Activated T-helper 17 cell treated with anti-CD3 and anti-CD28 coated beads, Interleukin-2, amount 50 U/mL, for 72 hours (primary cell): ENCODE measurements around the gene ADAM30. TPM values are rescaled to one million over a fixed set of nuclear protein-coding genes. Genes with fewer than 3 reads are reported as not detected.

Experiments
- ATAC-seq: fragments of 150-1000 bp; cut with Tn5 transposase; replicated peaks from 2 replicates; pipeline ENCODE4 v1.10.0; 2021; ENCODE audit warnings: mild to moderate bottlenecking, moderate library complexity
- H3K27ac Mint-ChIP-seq: one replicate; pipeline ENCODE4 v1.8.0; 2022; ENCODE audit warnings: mixed read lengths
- H3K27me3 Mint-ChIP-seq: one replicate; pipeline ENCODE4 v1.8.0; 2022; ENCODE audit warnings: mixed read lengths
- H3K36me3 Mint-ChIP-seq: one replicate; pipeline ENCODE4 v1.8.0; 2022; ENCODE audit warnings: low read depth, mild to moderate bottlenecking, mixed read lengths
- H3K4me1 Mint-ChIP-seq: one replicate; pipeline ENCODE4 v1.8.0; 2022; ENCODE audit warnings: mixed read lengths
- H3K4me3 Mint-ChIP-seq: one replicate; pipeline ENCODE4 v1.8.0; 2022; ENCODE audit warnings: mild to moderate bottlenecking, mixed read lengths
- H3K9me3 Mint-ChIP-seq: one replicate; pipeline ENCODE4 v1.8.0; 2022; ENCODE audit warnings: mixed read lengths
- total RNA-seq, 2 donors: library from RNA; stranded (reverse); gene quantifications; one replicate each; pipeline ENCODE4 v1.2.3, GENCODE V29; 2022

ADAM30 gene
- not detected for total RNA-seq

DNA sequence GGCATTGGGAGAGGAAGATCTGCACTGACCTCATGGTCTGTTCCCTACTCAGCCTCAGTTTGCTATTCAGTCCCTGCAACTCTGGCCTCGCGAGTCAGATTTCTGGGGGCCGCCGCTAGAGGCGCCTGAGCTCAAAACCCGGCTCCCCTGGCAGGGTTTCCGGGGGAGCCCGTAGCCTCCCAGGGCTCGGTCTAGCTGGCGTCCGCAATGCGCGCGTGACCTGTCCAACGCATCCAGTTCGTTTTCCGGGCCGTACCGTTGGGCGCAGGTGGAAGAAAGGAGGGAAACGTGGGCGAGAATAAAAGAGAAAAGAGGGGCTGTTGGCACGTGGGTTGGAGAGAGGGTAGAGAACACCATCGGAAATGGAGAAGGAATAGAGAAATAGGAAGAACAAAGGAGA, at the start of gene ADAM30:
TSS of gene ADAM30 (minus strand) at position 213 of the 400 bp plus-strand sequence. CDS start at position 34, 179 bp downstream.
- Mint-ChIP-seq H3K27ac (no peak within 1 kb of the TSS), H3K27me3 (no peaks in the 10 kb centered on the region), H3K4me3 (no peak within 1 kb of the TSS), H3K4me1 (peaks cover 10% of the 10 kb centered on the region), H3K36me3 (no peaks in the 10 kb centered on the region), H3K9me3 (no peaks in the 10 kb centered on the region)
- ATAC-seq = no peak

DNA sequence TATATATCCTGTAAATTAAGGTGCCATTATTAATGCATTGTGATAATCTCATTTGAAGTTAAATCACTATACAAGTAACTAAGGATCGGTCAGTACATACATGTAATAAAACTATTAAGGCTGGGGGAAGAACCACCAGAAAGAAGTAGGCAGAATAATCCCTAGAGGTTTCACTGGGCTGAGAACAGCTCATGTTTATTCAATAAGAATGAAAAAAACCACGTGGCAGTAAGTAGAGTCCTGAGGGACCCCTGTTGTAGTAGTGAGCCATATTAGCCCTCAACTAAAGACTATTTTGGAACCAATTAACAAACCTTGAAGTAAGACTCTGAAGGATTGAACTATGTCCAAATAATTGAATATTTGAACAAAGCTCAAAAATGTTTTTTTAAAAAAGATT, 46.9 kb upstream of the ADAM30 start:
- Mint-ChIP-seq H3K36me3 (peaks cover 95% of the 10 kb centered on the region), H3K4me1 (no peaks in the 10 kb centered on the region), H3K27me3 (no peaks in the 10 kb centered on the region), H3K9me3 (no peaks in the 10 kb centered on the region), H3K4me3 (no peak overlapping the region), H3K27ac (no peak overlapping the region)
- ATAC-seq = no peak

DNA sequence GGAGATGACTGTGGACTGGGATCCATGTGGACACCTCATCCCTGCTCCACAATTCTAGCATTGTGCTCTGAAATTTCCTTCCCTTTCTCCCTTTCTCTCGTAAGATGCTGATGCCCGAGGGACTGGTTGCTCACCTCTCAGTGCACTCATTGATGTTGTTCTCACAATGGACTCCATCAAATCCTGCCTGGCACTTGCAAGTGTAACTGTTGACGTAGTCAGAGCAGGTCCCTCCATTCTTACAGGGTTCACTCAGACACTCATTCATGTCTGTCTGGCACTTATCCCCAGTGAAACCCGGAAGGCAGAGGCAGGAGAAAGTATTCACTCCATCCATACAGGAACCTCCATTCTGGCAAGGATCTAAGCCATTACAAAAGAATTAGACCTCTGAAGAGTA, 45.1 kb upstream of the ADAM30 start:
- Mint-ChIP-seq H3K27me3 (no peaks in the 10 kb centered on the region), H3K4me3 (no peak overlapping the region), H3K9me3 (no peaks in the 10 kb centered on the region), H3K27ac (no peak overlapping the region), H3K4me1 (no peaks in the 10 kb centered on the region), H3K36me3 (peaks cover 94% of the 10 kb centered on the region)
- no peak for ATAC-seq

DNA sequence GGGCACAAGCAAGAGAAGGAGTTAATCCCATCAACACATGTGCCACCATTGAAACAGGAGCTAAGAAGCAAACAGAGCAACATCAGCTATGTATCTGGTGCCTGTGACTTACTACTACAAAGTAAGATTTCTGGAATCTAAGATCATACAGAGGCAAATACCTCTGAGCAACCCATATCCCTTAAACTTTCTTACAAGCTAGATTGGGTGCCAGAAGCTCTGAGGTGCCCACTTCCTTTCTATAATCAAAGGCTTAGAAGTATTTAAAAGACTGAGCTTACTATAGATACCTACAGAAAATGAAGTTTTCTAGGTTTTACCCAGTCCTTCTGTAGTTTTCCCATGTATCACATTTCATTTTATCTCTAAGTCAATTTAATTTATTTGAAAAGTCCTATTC, 44.4 kb upstream of the ADAM30 start:
- ATAC-seq = no peak
- peak overlapping the region; percentile 17 for H3K27ac Mint-ChIP-seq
- H3K4me1 Mint-ChIP-seq = no peaks in the 10 kb centered on the region
- H3K9me3 Mint-ChIP-seq = no peaks in the 10 kb centered on the region
- peaks cover 94% of the 10 kb centered on the region for H3K36me3 Mint-ChIP-seq
- H3K27me3 Mint-ChIP-seq = no peaks in the 10 kb centered on the region
- H3K4me3 Mint-ChIP-seq = no peak overlapping the region

DNA sequence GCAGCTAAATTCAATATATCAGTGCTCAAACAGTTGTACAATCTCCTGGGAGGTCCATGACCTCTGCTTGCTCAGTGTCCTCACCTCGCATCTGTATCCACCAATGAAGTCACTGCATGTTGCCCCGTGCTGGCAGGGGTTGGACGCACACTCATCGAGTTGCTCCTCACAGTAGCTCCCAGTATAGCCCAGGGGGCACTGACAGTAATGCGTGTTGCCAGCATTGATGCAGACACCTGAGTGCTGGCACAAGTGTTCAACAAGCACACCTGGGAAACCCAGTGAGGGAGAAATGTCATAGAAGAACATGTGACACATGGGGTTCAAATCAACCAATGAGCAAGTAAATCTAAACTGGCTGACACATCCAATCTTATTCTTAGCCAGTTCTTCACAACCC, 40.9 kb upstream of the ADAM30 start:
- Mint-ChIP-seq H3K4me1 (no peaks in the 10 kb centered on the region), H3K9me3 (peaks cover 5% of the 10 kb centered on the region), H3K4me3 (no peak overlapping the region), H3K27me3 (no peaks in the 10 kb centered on the region), H3K36me3 (peaks cover 94% of the 10 kb centered on the region), H3K27ac (no peak overlapping the region)
- ATAC-seq = no peak

DNA sequence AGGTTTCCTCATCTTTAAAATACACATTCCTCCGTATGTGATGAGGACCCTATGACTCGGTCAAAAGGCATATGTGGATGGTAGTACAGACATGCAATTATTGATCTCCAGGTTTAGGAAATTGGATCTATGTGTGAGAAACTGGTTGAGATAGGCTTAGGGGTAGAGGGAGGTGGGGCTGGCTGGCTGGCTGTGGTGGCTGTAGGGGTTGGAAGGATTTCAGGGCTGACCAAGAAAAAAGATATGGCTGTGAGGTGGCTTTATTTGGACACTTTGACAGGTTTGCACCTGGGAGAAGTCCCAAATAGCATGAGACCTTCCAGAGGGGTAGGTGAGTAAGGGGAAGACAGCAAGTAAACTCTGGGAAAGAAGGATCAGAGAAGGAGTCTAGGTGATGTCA, 39.6 kb upstream of the ADAM30 start:
- Mint-ChIP-seq H3K36me3 (peaks cover 91% of the 10 kb centered on the region), H3K4me3 (no peak overlapping the region)

DNA sequence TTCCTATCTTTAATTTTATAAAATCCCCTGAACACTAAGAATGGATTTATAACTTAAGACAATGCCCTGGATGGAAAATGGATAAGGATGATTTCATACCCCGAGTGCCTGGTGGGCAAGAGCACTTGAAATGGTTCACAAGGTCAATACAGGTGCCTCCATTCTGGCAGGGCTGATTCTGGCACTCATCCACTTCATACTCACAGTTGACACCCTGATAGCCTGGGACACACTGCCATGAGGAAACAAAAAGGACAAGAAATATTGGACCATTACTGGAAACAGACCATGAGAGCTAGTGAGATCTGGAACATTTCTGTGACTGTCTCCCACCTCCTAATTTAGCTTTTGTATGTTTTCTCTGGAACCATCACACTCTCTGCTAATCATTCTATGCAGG, 39.1 kb upstream of the ADAM30 start:
- Mint-ChIP-seq H3K4me3 (no peak overlapping the region), H3K27ac (no peak overlapping the region), H3K27me3 (no peaks in the 10 kb centered on the region), H3K36me3 (peaks cover 87% of the 10 kb centered on the region), H3K4me1 (no peaks in the 10 kb centered on the region), H3K9me3 (peaks cover 5% of the 10 kb centered on the region)
- ATAC-seq = no peak

More for the DNA sequence above, 39.6 kb upstream of the ADAM30 start:
- H3K27me3 Mint-ChIP-seq = no peaks in the 10 kb centered on the region
- H3K4me1 Mint-ChIP-seq = no peaks in the 10 kb centered on the region
- no peak overlapping the region for H3K27ac Mint-ChIP-seq
- ATAC-seq = no peak
- H3K9me3 Mint-ChIP-seq = peaks cover 5% of the 10 kb centered on the region

DNA sequence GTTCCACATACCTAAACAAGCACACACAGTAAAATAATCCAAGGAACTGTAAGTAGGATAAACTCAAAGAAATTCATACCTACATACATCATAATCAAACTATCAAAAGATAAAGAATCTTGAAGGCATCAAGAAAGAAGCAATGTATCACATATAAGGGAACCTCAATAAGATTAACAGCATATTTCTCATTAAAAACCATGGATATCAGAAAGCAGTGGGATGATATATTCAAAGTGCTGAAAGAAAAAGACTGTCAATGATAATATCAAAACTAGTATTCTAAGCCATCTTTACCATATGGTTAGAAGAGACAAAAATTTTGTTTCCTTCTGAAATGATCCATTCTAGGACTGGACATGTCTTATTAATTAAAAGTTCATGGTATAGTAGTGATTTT, 37.1 kb upstream of the ADAM30 start:
- ATAC-seq = no peak
- Mint-ChIP-seq H3K27ac (no peak overlapping the region), H3K4me3 (no peak overlapping the region), H3K27me3 (no peaks in the 10 kb centered on the region), H3K4me1 (no peaks in the 10 kb centered on the region), H3K9me3 (peaks cover 5% of the 10 kb centered on the region), H3K36me3 (peaks cover 90% of the 10 kb centered on the region)

DNA sequence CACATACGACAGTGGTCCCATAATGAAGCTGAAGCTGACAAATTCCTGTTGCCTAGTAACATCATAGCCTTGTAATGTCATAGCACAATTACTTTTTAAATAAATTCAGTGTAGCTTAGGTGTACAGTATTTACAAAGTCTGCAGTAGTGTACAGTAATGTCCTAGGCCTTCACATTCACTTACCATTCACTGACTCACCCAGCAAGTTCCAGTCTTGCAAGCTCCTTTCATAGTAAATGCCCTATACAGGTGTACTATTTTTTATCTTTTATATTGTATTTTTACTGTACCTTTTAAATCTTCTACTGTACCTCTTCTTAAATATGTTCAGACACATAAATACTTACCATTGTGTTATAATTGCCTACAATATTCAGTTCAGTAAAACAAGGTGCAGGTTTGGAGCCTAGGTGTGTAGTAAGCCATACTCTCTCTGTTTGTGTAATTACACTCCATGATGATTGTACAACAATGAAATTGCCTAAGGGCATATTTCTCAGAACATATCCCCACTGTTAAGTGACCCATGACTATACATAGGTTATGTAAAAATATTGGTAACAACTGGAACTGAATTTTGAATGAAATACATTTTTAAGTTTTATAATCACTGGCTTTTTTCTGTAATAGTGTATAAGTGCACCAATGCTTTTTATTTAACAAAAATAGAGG, 33.5 kb upstream of the ADAM30 start:
- Mint-ChIP-seq H3K4me3 (no peak overlapping the region), H3K36me3 (peaks cover 93% of the 10 kb centered on the region), H3K9me3 (peaks cover 5% of the 10 kb centered on the region), H3K27me3 (no peaks in the 10 kb centered on the region), H3K27ac (no peak overlapping the region), H3K4me1 (no peaks in the 10 kb centered on the region)
- no peak for ATAC-seq

DNA sequence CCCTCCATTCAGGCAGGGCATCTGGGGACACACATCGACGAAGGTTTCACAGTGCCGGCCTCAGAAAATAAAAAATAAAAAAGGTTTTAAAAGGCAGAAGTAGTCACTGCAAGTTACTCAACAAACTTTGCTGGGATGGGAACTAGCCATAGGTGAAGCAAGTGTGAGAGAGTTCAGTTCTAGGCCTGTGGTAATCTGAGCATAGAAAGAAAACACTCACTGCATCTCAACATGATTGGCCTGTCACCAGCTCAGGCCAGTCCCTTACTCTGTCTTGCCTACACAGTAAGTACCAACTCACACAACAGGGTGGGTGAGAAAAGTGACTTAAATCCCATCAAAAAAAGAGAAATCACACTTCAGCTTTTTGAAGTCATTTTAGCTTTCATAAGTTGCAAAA, 30.2 kb upstream of the ADAM30 start:
- H3K27me3 Mint-ChIP-seq = no peaks in the 10 kb centered on the region
- no peaks in the 10 kb centered on the region for H3K9me3 Mint-ChIP-seq
- no peak overlapping the region for H3K27ac Mint-ChIP-seq
- H3K4me3 Mint-ChIP-seq = no peak overlapping the region
- peaks cover 96% of the 10 kb centered on the region for H3K36me3 Mint-ChIP-seq
- no peaks in the 10 kb centered on the region for H3K4me1 Mint-ChIP-seq
- no peak for ATAC-seq

DNA sequence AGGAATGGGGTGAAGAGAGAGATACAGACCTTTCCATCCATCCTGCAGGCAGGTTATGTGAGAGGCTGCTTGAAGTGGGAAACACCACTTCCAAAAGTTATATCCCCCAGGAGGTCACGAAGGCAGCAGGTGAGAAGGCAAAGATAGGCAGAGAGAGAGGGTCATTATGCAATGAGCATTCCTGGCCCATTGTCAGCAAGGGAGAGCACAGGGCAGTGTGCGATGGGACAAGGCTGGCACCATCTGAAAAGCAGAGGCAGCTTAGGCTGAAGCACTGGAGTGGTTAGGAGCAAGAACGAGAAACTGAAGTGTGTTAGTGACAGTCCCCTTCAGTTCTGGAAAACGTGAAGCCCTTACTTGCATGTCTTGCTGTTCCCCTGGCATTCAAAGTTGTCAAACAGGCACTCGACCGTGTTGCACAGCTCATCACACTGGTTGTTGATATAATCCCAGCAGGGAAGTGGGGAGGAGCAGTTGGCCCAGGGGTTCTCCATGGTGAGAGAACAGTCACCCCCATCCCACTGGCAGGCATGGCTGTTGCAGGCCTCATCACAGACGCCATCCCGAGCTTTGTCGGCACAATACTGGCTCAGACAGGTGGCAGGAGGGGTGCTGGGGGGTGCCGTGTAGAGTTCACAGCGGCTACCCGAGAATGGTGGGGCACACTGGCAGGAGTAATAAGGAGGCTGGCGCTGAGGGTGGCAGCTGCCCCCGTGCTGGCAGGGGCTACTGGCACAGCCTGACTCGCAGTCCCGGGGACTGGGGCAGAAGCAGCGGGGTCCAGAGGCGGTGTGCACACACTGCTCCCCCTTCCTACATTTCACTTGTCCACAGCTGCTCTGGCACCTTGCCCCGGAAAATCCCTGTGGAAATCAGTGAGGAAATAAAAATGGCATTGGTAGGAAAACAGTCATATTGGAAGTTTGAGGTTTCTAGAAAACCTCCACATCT, 28.9 kb upstream of the ADAM30 start:
- Mint-ChIP-seq H3K4me3 (no peak overlapping the region), H3K27ac (peak overlapping the region; percentile 58), H3K27me3 (no peaks in the 10 kb centered on the region), H3K36me3 (peaks cover 100% of the 10 kb centered on the region), H3K4me1 (no peaks in the 10 kb centered on the region), H3K9me3 (no peaks in the 10 kb centered on the region)
- no peak for ATAC-seq

DNA sequence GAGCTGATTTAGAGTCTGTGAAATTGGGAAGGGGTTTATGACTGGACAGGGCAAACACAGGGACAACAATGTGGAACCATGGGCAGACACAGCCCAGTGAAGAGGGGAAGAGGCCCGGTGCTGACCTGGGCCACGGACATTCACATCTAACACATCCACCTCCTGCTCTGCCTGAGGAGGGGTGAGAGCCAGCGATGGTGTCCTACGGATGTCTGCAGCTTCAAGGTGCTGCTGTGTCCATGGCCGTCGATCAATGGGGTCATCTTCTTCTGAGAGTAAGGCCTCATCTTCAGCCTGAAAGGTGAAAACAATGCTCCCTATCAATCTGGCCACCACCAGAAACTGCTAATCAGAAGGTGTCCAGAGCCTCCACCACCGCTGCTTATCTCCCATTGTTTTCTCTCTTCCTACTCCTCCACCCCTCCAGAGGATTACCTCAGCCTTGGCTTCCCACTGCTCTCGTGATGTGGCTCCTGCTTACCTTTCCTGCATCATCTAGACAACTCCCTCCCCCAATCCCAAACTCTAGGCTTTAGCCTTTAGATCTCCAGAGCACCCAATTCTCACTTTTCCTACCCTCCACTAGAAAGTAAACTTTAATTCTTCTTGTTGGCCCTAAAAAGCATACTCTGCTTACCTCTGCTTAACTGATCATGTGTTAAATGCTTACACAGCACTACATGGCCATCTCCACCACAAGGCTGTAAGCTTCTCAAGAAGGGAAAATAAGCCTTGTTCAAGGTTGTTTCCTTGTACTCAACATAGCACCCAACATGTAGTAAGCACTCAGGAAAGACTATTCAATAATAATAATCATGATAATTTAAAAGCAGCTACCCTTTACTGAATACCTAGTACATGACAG, 24.0 kb upstream of the ADAM30 start:
- no peak overlapping the region for H3K27ac Mint-ChIP-seq
- no peaks in the 10 kb centered on the region for H3K27me3 Mint-ChIP-seq
- no peak for ATAC-seq
- no peaks in the 10 kb centered on the region for H3K4me1 Mint-ChIP-seq
- peaks cover 100% of the 10 kb centered on the region for H3K36me3 Mint-ChIP-seq
- no peaks in the 10 kb centered on the region for H3K9me3 Mint-ChIP-seq
- no peak overlapping the region for H3K4me3 Mint-ChIP-seq

DNA sequence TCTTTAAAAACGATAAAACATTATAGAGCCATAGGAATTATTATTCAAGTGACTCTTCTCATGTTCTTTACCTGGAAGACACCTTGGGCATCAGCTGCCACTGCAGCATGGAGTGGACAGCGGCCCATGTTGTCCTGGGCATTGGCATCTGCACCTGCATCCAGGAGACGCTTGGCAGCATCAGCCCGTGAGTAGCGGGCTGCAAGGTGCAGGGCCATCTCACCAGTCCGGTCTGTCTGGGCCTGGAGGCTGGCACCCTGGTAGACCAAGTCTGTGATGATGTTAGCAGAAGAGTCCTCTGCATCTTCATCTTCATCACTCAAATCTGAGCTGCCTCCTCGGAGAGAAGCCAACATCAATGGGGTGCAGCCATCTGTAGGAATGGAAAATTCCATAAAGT, 22.9 kb upstream of the ADAM30 start:
- Mint-ChIP-seq H3K9me3 (no peaks in the 10 kb centered on the region), H3K27me3 (no peaks in the 10 kb centered on the region), H3K4me1 (no peaks in the 10 kb centered on the region), H3K36me3 (peaks cover 100% of the 10 kb centered on the region), H3K27ac (no peak overlapping the region), H3K4me3 (no peak overlapping the region)
- ATAC-seq = no peak

DNA sequence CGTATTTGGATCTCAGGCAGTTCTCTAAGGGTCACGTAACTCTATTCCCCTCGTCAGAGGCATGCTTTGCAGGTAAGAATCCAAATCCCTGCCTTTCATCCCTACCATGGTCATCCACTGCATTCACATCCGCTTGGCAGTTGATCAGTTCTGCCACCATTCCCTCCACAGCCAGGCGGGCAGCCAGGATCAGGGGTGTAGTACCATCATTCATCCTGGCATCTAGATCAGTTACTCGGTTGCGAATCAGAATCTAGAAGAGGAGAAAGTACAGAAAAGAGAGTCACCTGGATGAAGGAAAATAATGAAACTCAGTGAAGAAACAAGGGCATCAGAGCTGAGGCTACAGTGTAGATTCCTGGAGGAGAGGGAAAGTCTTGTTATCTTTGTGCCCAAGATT, 22.0 kb upstream of the ADAM30 start:
- Mint-ChIP-seq H3K4me3 (no peak overlapping the region), H3K4me1 (no peaks in the 10 kb centered on the region), H3K27ac (no peak overlapping the region), H3K9me3 (no peaks in the 10 kb centered on the region), H3K27me3 (no peaks in the 10 kb centered on the region), H3K36me3 (peaks cover 97% of the 10 kb centered on the region)
- ATAC-seq = no peak
